HG03571 (cell line): ENCODE measurements around the gene TCF25.
A peak's percentile ranks its signal among the peaks of the same experiment; 100 is the strongest.
"Not testable (repeated sequence)": the region's sequence is repeated elsewhere in the genome, so short reads cannot be mapped to it uniquely, and the experiment has no call there.

Experiments used
- ATAC-seq: cut with Tn5 transposase; IDR thresholded peaks from one replicate; pipeline ENCODE4 v1.9.1; 2021; ENCODE audit not compliant: unreplicated experiment

The TCF25 gene

GRCh38 chr16:89871895-89872294 is 1.5 kb upstream of the TCF25 start:
- no peak for ATAC-seq

DNA sequence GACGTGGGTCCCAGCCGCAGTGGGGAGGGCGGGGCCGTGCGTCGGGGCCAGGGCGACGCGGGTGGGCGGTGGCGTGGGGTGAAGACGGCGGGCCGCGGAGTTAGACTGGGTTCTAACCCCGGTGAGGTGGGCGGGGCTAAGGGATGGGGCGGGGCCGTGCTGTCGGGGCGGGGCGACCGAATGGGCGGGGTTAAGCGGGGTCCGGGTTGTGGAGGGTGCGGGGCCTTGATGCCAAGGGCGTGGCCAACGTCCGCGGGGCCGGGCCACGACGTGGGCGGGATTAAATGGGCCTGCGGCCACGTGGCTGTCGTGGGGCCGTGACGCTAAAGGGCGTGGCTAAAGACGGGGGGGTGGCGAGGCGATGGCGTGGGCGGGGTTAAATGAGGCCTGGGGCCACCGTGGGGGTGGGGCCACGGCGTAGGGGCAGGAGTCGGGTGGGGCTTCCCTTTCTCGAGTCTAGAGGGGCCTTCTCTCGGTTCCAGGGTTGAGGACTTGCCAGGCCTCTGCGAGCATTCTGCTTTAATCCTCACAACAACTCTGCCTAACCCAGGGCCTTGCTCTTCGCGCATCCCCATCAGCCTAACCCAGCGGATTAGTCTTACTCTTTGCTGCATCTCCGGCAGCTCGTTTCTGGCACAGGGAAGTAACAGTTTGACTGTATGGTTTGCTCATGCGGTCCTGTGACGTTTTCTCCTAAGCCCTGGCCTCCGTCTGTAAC is 739 bp downstream of the TCF25 start:
- ATAC-seq: peak; percentile 59

DNA sequence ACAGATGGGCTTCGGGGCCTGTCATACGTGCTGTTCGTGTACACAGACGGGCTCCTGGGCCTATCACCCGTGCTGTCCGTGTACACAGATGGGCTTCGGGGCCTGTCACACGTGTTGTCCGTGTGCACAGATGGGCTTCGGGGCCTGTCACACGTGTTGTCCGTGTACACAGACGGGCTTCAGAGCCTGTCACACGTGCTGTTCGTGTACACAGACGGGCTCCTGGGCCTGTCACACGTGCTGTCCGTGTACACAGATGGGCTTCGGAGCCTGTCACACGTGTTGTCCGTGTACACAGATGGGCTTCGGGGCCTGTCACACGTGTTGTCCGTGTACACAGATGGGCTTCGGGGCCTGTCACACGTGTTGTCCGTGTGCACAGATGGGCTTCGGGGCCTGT is 5.7 kb downstream of the TCF25 start:
- ATAC-seq: not testable (repeated sequence)

DNA sequence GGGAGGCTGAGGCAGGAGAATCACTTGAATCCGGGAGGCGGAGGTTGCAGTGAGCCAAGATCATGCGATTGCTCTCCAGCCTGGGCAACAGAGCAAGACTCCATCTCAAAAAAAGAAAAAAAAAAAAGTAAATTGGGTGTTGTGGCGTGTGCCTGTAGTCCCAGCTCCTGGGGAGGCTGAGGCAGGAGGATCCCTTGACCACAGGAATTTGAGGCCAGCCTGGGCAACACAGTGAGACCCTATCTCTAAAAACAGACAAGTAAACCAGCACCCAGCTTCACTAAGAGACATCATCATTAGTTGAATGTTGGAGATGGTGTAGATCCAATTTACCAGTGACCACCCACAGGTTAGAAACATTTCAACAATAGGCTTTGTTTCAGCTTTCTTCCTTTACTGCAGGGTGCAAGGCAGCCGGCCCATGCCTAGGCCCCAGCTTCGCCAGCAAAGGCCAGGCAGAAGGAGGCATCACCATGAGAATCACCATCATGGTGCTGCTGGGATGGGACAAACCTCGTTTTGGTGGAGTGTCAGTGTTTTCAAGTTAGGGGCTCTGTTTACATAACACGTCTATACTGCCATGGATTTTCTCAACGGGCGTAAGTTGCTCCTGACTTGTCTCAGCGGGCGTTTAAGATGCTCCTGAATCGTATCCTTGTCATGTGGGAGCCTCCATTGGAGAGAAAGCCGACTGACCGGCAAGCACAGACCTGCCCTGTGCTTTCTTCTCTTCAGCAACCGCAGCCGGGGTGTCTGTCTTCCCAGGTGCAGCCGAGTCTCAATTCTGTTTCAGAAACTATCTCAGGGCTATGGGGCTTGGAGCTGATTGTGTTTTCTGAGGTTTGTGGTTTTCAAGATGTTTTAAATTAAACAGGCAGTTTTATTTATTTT is 7.3 kb downstream of the TCF25 start:
- ATAC-seq: no peak

DNA sequence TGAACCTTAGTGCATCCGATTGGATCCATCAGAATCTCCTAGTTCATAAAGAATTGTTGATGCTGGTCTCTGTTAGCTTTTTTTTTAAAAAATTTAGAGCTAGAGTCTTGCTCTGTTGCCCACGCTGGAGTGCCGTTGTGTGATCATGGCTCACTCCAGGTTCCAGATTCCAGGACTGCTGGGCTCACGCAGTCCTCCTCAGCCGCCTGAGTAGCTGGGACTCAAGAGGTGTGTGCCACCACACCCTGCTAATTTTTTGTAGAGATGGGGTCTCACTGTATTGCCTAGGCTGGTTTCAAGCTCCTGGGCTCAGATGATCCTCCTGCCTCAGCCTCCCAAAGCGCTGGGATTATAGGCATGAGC is 8.0 kb downstream of the TCF25 start:
- ATAC-seq: no peak

DNA sequence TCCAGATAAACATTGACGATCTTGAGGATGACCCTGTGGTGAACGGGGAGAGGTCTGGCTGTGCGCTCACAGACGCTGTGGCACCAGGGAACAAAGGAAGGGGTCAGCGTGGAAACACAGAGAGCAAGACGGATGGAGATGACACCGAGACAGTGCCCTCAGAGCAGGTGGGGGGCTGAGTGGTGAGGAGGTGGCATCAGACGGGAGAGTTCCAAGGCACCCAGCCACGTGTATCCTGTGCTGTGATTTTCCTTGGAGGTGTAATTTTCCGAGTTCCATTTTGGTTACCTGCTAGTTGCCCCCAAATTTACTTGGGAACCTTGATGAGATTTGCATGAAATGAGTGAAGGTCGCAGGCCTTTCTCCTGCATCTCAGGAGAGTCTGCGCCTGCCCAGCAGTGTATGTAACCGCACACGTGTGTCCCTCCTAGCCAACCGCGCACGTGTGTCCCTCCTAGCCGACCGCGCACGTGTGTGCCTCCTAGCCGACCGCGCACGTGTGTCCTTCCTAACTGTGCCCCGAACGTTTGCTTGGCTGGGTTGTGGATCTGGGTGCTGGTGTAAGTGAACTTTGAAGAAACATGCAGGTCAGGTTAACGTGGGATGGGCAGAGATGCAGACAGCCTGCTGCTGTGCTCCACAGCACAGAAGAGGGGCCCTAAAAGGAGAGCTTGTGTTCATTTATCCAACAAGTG is 10.1 kb downstream of the TCF25 start:
- no peak for ATAC-seq

- no peak for ATAC-seq
These were observed 10.6 kb downstream of the TCF25 start for GRCh38 chr16:89884041-89884421.

- no peak for ATAC-seq
These were observed 13.9 kb downstream of the TCF25 start for GRCh38 chr16:89887243-89887642.

DNA sequence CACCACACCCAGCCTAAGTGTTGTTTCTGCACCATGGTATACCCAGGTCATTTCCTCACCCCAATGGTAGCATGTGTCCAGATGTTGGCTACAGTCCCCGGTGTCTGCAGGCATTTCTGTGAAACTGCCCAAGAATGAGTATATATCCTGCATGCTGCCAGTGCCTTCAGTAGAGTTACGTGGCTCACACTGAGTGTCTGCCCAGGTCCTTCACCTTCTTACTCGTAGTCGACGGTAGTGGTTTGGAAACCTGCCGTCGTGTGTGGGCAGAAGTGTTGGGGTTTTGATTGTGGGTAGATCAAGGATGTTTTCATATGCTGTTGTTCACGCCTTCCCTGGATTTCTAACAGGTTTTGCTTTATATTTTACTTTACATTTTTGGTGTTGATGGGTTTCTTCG is 16.8 kb downstream of the TCF25 start:
- ATAC-seq: no peak

GRCh38 chr16:89890886-89891657 is 17.7 kb downstream of the TCF25 start:
- no peak for ATAC-seq

GRCh38 chr16:89892055-89892630 is 18.8 kb downstream of the TCF25 start:
- no peak for ATAC-seq

DNA sequence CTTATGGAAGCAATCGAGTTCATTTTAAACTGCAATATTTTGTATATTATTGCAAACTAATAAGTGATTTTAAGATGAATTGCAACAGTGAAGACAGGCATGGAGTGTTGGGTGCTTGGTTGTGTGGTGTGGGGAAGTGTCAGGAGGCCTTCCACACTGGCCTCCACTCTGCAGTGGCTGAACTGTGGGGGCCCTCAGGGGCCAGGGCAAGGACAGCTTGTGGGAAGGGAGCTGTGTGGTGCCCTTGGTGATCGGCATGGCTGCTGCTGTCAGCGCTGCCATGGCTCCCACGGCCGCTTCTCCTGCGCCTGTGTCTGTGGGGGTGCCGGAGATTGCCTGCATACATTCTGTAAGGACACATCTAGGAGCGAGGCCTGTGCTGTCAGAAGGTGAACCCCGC is 19.2 kb downstream of the TCF25 start:
- ATAC-seq: no peak

DNA sequence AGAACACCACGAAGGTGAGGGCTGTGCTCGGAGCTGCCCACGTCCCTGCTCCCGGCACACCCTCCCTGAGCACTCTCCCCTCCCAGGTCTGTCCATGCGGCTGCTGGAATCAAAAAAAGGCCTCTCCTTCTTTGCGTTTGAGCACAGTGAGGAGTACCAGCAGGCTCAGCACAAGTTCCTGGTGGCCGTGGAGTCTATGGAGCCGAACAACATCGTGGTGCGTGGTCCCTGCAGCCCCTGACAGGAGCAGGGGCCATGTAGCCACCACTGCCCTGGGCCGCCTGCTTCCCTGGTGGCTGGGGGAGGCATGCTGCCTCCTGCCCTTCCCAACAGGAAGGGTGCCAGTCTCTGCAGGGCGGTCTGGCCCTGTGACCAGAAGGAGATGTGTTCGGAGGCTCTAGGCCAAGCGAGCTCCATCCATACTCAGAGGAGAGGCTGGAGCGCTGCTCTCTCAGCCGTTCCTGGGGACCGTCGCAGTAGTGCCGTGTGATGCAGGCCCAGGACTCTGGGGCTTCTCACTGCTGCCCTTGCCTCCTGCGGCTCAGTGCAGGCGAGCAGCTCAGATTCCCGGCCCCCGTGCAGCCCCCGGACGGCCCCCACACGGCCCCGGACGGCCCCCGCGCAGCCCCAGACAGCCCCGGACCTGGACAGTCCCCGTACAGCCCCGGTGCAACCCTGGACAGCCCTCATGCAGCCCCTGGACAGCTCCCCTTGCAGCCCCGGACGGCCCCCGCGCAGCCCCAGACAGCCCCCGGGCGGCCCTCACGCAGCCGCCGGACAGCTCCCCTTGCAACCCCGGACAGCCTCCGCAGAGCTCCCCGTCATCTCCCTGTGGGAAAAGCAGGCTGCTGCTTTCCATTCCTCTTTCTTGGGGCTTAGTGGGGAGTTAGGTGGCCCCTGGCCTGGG is 20.5 kb downstream of the TCF25 start:
- ATAC-seq: no peak

- no peak for ATAC-seq
These were observed 22.3 kb downstream of the TCF25 start for GRCh38 chr16:89895482-89896250.

- ATAC-seq: no peak
These were observed 23.8 kb downstream of the TCF25 start for GRCh38 chr16:89897204-89897603.

- ATAC-seq: no peak
These were observed 25.0 kb downstream of the TCF25 start for GRCh38 chr16:89898201-89898967.

- no peak for ATAC-seq
These were observed 26.6 kb downstream of the TCF25 start for GRCh38 chr16:89899879-89900481.

DNA sequence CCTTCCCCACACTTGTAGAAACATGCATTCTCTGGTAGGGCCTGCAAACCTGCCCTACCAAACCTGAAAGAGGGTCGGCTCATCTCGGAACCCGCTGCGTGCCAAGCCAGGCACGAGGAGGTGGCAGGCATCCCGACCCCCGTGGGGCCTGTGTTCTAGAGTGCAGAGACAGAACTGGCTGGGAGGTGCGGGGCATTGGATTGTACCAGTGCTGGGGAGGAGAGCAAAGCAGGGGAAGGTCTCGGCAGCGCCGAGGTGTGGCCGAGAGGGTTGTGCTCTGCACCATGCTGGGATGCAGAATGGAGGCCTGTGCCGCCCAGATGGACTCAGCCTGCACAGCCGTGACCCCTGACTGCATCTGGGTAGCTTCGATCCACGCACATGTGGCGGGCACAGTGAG is 27.5 kb downstream of the TCF25 start:
- no peak for ATAC-seq
